Peyer's patch (tissue), 4 donors: ENCODE data around the gene LRRC38.

Experiments
- POLR2A ChIP-seq, 2 donors: fragments of 450-650 bp; IDR thresholded peaks; one replicate each; pipeline ENCODE4 v1.5.1; 2017; ENCODE audit warnings: antibody characterized with exemption in 2 of 2, mild to moderate bottlenecking in 2 of 2, moderate library complexity in 2 of 2
- TF ChIP-seq, protein P1 (sequence below), 6 experiments: fragments of 450-650 bp in 4 of 6; fragments of 200-600 bp in 2 of 6; sonication (generic) in 1 of 6; IDR thresholded peaks; one replicate each; pipeline ENCODE4 v1.5.1; 2017 to 2019; ENCODE audit warnings: antibody characterized with exemption in 6 of 6, mild to moderate bottlenecking in 3 of 6, moderate library complexity in 1 of 6

DNA sequence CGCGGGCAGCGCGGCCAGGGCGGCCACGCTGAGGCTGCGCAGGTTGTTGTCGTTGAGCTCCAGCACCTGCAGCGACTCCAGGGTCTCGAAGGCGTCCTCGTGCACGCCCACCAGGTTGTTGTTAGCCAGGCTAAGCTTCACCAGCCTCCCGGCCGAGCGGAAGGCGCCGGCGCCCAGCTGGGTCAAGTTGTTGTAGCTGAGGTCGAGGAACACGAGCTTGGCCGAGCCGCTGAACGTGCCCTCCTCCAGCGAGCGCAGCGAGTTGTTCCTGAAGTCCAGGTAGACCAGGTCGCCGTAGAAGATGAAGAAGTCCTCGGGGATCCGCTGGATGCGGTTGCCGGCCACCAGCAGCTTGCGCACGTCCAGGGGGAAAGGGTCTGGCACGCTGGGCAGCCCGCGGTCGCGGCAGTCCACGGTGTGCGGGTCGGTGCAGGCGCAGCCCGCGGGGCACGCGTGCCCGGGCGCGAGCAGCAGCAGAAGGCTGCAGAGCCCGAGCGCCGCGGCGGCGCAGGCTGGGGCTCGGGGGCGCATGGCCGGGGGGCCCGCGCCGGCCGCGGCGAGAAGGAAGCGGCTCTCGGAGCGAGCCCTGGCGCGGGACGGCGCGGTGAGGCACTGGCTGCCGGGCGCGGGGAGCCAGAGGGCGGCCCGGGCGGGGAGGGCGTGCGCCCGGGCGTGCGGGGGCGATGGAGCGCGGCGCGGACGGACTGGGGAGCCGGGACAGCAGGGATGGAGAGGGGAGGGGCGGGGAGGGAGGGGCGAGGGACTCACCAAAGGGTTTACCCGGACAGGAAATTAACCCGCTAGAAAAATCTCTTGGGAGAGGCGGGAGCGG, 524 bp downstream of the LRRC38 start:
- TF ChIP-seq, protein P1, sequence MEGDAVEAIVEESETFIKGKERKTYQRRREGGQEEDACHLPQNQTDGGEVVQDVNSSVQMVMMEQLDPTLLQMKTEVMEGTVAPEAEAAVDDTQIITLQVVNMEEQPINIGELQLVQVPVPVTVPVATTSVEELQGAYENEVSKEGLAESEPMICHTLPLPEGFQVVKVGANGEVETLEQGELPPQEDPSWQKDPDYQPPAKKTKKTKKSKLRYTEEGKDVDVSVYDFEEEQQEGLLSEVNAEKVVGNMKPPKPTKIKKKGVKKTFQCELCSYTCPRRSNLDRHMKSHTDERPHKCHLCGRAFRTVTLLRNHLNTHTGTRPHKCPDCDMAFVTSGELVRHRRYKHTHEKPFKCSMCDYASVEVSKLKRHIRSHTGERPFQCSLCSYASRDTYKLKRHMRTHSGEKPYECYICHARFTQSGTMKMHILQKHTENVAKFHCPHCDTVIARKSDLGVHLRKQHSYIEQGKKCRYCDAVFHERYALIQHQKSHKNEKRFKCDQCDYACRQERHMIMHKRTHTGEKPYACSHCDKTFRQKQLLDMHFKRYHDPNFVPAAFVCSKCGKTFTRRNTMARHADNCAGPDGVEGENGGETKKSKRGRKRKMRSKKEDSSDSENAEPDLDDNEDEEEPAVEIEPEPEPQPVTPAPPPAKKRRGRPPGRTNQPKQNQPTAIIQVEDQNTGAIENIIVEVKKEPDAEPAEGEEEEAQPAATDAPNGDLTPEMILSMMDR (IDR thresholded peaks at IDR 0.05), result no peak
- no peak for TF ChIP-seq POLR2A (IDR thresholded peaks at IDR 0.05)
